HepG2 (cell line): ENCODE measurements around the gene BRPF1. TPM values are rescaled to one million over a fixed set of nuclear protein-coding genes. Genes with fewer than 3 reads are reported as not detected.

Experiments used
- EZH2 ChIP-seq: conservative IDR thresholded peaks from 2 replicates; pipeline ENCODE4 v1.6.1; 2012; ENCODE audit warnings: mild to moderate bottlenecking, low read depth, low read length, moderate library complexity
- FUBP1 ChIP-seq: sonication (generic); formaldehyde crosslinking; IDR thresholded peaks from 2 replicates; pipeline ENCODE4 v1.5.1; 2020; ENCODE audit warnings: missing genetic modification reagents, mild to moderate bottlenecking, borderline replicate concordance
- PAXIP1 ChIP-seq: sonication (generic); formaldehyde crosslinking; conservative IDR thresholded peaks from 2 replicates; pipeline ENCODE4 v1.4.0; 2020; ENCODE audit warnings: mild to moderate bottlenecking, missing genetic modification reagents, moderate library complexity
- SP2 ChIP-seq: sonication (generic); formaldehyde crosslinking; IDR thresholded peaks from 2 replicates; pipeline ENCODE4 v1.5.1; 2020; ENCODE audit warnings: mild to moderate bottlenecking, missing genetic modification reagents
- STAT6 ChIP-seq: sonication (generic); formaldehyde crosslinking; IDR thresholded peaks from 2 replicates; pipeline ENCODE4 v1.4.0; 2020; ENCODE audit warnings: missing genetic modification reagents, mild to moderate bottlenecking, borderline replicate concordance
- ZNF407 ChIP-seq: sonication (generic); formaldehyde crosslinking; IDR thresholded peaks from one replicate; pipeline ENCODE4 v1.5.1; 2020; ENCODE audit warnings: mild to moderate bottlenecking, missing genetic modification reagents; ENCODE audit errors: not compliant biosample characterization
- ZNF589 ChIP-seq: sonication (generic); formaldehyde crosslinking; conservative IDR thresholded peaks from 2 replicates; pipeline ENCODE4 v1.8.0; 2022; ENCODE audit warnings: mild to moderate bottlenecking, moderate library complexity, missing genetic modification reagents
- polyA plus RNA-seq, 8 experiments: library from polyadenylated mRNA; depleted of rRNA in 3 of 8; stranded (reverse) in 7 of 8; unstranded in 1 of 8; fragments of >200 nt; fragmentation: Illumina TruSeq in 4 of 8; extraction: Trizol in 4 of 8; gene quantifications; 2 replicates each; pipeline versions ENCODE4 v1.2.1 to v1.2.3, GENCODE V29; 2011 to 2016; ENCODE audit warnings: low read depth in 4 of 8, missing spikeins in 1 of 8, mixed read lengths in 1 of 8; ENCODE audit not compliant: insufficient read depth in 1 of 8
- total RNA-seq, 5 experiments: library from RNA; depleted of rRNA; stranded (reverse); fragments of >200 nt; fragmentation: Illumina TruSeq; extraction: Trizol; gene quantifications; 2 replicates each; pipeline ENCODE4 v1.2.3, GENCODE V29; 2016; ENCODE audit warnings: low read depth in 1 of 5

The BRPF1 gene
- total and polyA plus RNA-seq, 2 of the 13 experiments (the other 11 are each of a cell fraction or from before 2014, with no cell fraction given): 7.3 to 10.0 TPM

- no peak for TF ChIP-seq ZNF407
- no peak for TF ChIP-seq FUBP1
- TF ChIP-seq STAT6 (CRISPR knock-in tag): peak; percentile 53; the same call in 1 of the 2 replicates
- TF ChIP-seq SP2 (CRISPR knock-in tag): peak; percentile 87
- no peak for TF ChIP-seq EZH2
- TF ChIP-seq PAXIP1 (CRISPR knock-in tag): no peak; the same call in 1 of the 2 replicates
- TF ChIP-seq ZNF589 (CRISPR knock-in tag): 0 out of 2 replicates have a peak, but pooled peaks have one; percentile 15
Measured at GRCh38 chr3:9749645-9750555, 18.4 kb downstream of the BRPF1 start, which contains the start of gene OGG1 (continued).
